Measurements from ENCODE around the gene JHY.
A peak's percentile ranks its signal among the peaks of the same experiment; 100 is the strongest.

JHY gene

DNA sequence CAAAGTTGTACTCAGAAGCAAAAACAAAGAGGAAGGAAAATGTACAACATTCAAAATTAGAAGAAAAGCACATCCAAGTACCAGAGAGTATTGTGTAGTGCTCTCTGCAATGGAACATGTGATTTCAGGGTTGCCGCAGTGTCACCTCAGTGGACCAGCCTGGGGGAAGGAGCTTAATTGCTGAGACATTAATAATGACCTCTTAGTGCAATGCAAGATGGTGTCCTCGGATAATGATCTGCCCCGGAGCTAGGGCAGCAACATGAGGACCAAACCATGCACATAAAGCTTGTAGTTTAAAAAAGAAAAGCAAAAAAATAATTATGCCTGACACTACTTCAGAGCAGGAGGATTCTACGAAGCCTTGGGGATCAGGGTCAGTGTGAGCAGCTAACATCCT, 11.3 kb upstream of the JHY start:
- peak; percentile 66 for FAIRE-seq
- TF ChIP-seq POU2F2 (IDR thresholded peaks at IDR 0.05; ENCODE audit: low read depth, low read length) (no peak), POLR2AphosphoS5 (IDR thresholded peaks at IDR 0.05; ENCODE audit: low read depth, low read length) (no peak), POLR2A (IDR thresholded peaks at IDR 0.05; ENCODE audit: low read depth, low read length) (no peak), SPI1 (IDR thresholded peaks at IDR 0.05; ENCODE audit: low read depth, low read length) (no peak), TAF1 (IDR thresholded peaks at IDR 0.05; ENCODE audit: low read depth, low read length) (no peak), PAX5 (IDR thresholded peaks at IDR 0.05; ENCODE audit: insufficient read depth, low read length, severe bottlenecking) (no peak)
- DNase-seq (ENCODE audit: insufficient read length, low spot score): no peak

DNA sequence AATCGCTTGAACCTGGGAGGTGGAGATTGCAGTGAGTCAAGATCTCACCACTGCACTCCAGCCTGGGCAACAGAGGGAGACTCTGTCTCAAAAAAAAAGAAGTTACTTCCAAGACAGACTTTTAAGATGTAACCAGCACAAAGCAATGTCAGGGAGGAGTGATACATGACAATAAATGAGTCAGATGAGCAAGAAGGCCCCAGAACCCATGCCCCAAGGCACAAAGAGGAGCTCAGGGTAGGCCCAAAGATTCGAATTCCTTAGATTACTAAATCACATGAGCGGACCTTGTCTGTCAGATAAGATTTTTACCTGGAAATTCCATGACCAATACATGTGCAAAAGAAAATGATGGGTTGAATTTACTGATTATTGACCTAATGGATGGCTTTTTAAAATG, 10.5 kb upstream of the JHY start:
- TF ChIP-seq POLR2AphosphoS5 (IDR thresholded peaks at IDR 0.05; ENCODE audit: low read depth, low read length) (no peak), TAF1 (IDR thresholded peaks at IDR 0.05; ENCODE audit: low read depth, low read length) (no peak), POLR2A (IDR thresholded peaks at IDR 0.05; ENCODE audit: low read depth, low read length) (no peak), SPI1 (IDR thresholded peaks at IDR 0.05; ENCODE audit: low read depth, low read length) (no peak), POU2F2 (IDR thresholded peaks at IDR 0.05; ENCODE audit: low read depth, low read length) (no peak), PAX5 (IDR thresholded peaks at IDR 0.05; ENCODE audit: insufficient read depth, low read length, severe bottlenecking) (no peak)
- FAIRE-seq (no peak), DNase-seq (ENCODE audit: insufficient read length, low spot score) (no peak)

DNA sequence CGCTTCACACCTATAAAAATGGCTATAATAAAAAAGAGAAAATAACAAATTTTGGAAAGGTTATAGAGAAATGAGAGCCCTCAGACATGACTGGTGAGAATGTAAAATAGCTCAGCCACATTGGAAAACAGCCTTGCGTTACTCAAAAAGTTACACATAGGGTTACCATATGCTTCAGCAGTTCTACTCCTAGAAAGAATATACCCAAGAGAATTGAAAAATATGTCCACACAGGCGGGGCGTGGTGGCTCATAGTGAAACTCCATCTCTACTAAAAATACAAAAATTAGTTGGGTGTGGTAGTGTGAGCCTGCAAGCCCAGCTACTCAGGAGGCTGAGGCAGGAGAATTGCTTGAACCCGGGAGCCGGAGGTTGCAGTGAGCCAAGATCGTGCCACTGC, 7.6 kb upstream of the JHY start:
- FAIRE-seq (peak; percentile 47), DNase-seq (ENCODE audit: insufficient read length, low spot score) (no peak)
- TF ChIP-seq POU2F2 (IDR thresholded peaks at IDR 0.05; ENCODE audit: low read depth, low read length) (no peak), SPI1 (IDR thresholded peaks at IDR 0.05; ENCODE audit: low read depth, low read length) (no peak), POLR2A (IDR thresholded peaks at IDR 0.05; ENCODE audit: low read depth, low read length) (no peak), POLR2AphosphoS5 (IDR thresholded peaks at IDR 0.05; ENCODE audit: low read depth, low read length) (no peak), PAX5 (IDR thresholded peaks at IDR 0.05; ENCODE audit: insufficient read depth, low read length, severe bottlenecking) (no peak)

DNA sequence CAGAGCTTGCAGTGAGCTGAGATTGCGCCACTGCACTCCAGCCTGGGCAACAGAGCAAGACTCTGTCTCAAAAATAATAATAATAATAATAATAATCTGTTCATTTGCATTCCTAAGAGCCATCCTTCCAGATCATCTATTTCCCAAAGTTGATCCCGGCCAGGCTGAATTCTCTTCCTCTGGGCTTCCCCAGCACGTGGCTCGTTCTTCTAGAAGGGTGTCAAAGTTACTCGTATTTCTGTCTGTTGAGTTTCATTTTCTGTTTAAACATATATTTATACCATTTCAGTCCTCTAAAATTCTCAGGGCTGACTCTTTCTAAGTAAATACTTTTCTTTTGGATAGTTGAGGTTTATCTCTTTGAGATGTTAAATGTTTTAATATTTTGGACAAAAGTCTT, 4.8 kb upstream of the JHY start:
- DNase-seq (ENCODE audit: insufficient read length, low spot score) (no peak), FAIRE-seq (no peak)
- TF ChIP-seq PAX5 (IDR thresholded peaks at IDR 0.05; ENCODE audit: insufficient read depth, low read length, severe bottlenecking) (no peak), TAF1 (IDR thresholded peaks at IDR 0.05; ENCODE audit: low read depth, low read length) (no peak), POU2F2 (IDR thresholded peaks at IDR 0.05; ENCODE audit: low read depth, low read length) (no peak), SPI1 (IDR thresholded peaks at IDR 0.05; ENCODE audit: low read depth, low read length) (no peak), POLR2A (IDR thresholded peaks at IDR 0.05; ENCODE audit: low read depth, low read length) (no peak), POLR2AphosphoS5 (IDR thresholded peaks at IDR 0.05; ENCODE audit: low read depth, low read length) (no peak)

DNA sequence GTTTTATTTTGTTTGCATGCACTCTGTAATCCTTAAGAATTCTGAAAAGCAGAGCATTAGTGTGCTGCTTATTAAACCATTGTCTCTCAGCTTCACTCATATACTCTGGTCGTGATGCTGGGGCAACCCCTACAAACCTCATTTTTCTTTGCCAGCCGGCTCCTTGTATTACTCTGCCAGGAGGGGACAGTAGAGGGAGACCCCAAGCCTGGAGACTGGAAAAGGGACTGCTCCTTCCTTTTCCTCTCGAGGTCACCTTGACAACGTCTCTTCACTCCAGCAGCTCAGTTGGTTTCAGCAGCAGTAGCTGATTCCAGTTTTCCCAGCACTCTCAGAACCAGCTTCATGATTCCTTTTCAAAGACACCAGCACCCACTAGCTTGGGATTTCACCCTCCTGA, 2.8 kb upstream of the JHY start:
- no peak for TF ChIP-seq POLR2A (IDR thresholded peaks at IDR 0.05; ENCODE audit: low read depth, low read length)
- TF ChIP-seq SPI1 (IDR thresholded peaks at IDR 0.05; ENCODE audit: low read depth, low read length): no peak
- TF ChIP-seq POLR2AphosphoS5 (IDR thresholded peaks at IDR 0.05; ENCODE audit: low read depth, low read length): no peak
- TF ChIP-seq POU2F2 (IDR thresholded peaks at IDR 0.05; ENCODE audit: low read depth, low read length): no peak
- TF ChIP-seq PAX5 (IDR thresholded peaks at IDR 0.05; ENCODE audit: insufficient read depth, low read length, severe bottlenecking): no peak
- no peak for TF ChIP-seq TAF1 (IDR thresholded peaks at IDR 0.05; ENCODE audit: low read depth, low read length)
- FAIRE-seq (no peak), DNase-seq (ENCODE audit: insufficient read length, low spot score) (no peak)

DNA sequence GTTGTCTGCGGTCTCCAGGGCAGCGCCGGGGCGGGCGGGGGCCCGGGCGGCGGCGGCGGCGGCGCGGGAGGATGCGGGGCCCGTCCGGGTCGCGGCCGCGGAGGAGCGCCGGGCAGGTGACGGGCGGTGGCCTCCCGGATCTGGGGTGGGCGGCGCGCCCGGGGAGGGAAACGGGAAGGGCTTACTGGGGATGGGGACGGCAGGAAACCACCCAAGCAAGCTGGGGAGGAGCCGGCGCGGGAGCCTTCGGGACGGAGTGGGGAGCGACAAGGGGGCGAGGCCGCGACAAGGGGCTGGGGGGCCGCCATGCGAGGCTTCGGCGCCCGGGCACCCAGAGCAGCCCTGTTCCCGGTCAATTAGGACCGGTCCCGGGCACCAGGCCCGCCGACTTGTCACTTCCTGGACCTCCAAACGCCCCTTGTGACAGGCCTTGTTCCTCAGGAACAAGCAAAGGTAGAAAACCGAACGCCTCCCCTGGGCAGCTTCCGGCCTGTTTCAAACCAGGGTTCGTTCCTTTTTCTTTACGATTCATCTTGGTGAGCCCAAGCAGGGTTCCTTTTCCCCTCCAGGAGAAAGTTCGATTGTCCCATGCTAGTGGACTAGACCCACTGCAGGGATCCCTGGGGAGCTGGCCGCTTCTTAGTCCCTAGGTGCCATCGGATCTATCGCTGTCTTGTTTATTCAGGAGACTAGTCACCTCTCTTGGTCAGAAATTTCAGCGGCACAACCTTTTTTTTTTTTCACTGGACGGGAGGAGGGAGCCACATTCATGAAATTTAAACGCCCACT, 492 bp downstream of the JHY start:
- DNase-seq (ENCODE audit: insufficient read length, low spot score) (peak; percentile 35), FAIRE-seq (peak; percentile 66)
- TF ChIP-seq POLR2AphosphoS5 (IDR thresholded peaks at IDR 0.05; ENCODE audit: low read depth, low read length): no peak
- TF ChIP-seq PAX5 (IDR thresholded peaks at IDR 0.05; ENCODE audit: insufficient read depth, low read length, severe bottlenecking): no peak
- TF ChIP-seq POU2F2 (IDR thresholded peaks at IDR 0.05; ENCODE audit: low read depth, low read length): no peak
- TF ChIP-seq SPI1 (IDR thresholded peaks at IDR 0.05; ENCODE audit: low read depth, low read length): no peak
- TF ChIP-seq TAF1 (IDR thresholded peaks at IDR 0.05; ENCODE audit: low read depth, low read length): peak; percentile 9

DNA sequence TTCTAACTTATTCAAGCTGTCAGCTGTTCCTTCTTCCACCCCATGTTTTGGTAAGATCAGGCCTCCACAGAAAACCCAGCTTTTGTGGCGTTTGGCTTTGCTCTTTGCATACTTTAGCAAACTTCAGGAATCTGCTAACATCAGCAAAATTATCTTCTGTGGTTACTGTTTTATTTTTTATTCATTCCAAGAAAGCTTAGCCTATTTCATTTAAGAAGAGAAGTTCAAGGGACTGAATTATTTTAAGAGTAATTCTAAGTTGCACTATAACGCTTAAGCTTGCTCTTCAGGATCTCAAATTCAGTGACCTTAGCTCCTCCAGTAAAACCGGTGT, 1.1 kb downstream of the JHY start:
- FAIRE-seq (no peak), DNase-seq (ENCODE audit: insufficient read length, low spot score) (no peak)
- TF ChIP-seq POU2F2 (IDR thresholded peaks at IDR 0.05; ENCODE audit: low read depth, low read length): no peak
- no peak for TF ChIP-seq POLR2AphosphoS5 (IDR thresholded peaks at IDR 0.05; ENCODE audit: low read depth, low read length)
- no peak for TF ChIP-seq TAF1 (IDR thresholded peaks at IDR 0.05; ENCODE audit: low read depth, low read length)
- no peak for TF ChIP-seq SPI1 (IDR thresholded peaks at IDR 0.05; ENCODE audit: low read depth, low read length)
- no peak for TF ChIP-seq PAX5 (IDR thresholded peaks at IDR 0.05; ENCODE audit: insufficient read depth, low read length, severe bottlenecking)
- no peak for TF ChIP-seq POLR2A (IDR thresholded peaks at IDR 0.05; ENCODE audit: low read depth, low read length)

DNA sequence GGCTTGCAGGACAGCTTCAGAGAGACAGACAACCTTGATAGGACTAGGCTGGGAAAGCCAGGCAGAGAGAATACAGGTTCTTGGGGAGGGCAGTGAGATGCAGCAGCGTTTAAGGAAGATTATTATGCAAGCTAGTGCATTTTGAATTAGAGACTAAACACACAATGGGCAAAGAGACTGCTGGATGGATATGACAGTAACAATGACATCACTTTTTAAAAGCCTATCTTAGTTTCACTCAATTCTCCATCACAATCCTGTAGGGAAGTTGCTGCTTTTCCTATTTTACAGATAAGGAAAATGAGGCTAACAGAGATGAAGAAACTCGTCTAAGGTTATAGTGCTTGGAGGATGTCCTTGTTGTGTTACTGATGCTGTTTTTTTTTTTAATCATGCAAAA, 5.6 kb downstream of the JHY start:
- FAIRE-seq (no peak), DNase-seq (ENCODE audit: insufficient read length, low spot score) (no peak)
- TF ChIP-seq TAF1 (IDR thresholded peaks at IDR 0.05; ENCODE audit: low read depth, low read length) (no peak), PAX5 (IDR thresholded peaks at IDR 0.05; ENCODE audit: insufficient read depth, low read length, severe bottlenecking) (no peak), POU2F2 (IDR thresholded peaks at IDR 0.05; ENCODE audit: low read depth, low read length) (no peak), POLR2AphosphoS5 (IDR thresholded peaks at IDR 0.05; ENCODE audit: low read depth, low read length) (no peak), SPI1 (IDR thresholded peaks at IDR 0.05; ENCODE audit: low read depth, low read length) (no peak), POLR2A (IDR thresholded peaks at IDR 0.05; ENCODE audit: low read depth, low read length) (no peak)

DNA sequence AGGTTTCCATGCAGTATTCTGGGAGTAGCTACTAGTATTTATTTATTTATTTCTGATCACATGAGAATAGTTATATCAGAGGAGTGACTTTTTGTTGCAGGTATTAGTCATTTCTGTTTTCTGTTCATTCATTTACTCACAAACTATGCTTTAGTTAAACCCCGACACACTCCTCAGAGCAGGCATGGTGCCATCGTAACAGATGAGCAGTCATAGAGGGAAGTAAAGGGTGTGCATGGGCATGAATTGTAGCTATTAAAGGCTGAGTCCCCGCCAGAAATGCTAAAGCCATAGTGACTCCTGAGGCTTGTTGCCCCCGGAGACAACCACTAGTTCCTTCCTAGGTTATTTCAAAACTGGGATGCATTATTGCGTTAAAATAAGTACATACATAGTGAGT, 10.6 kb downstream of the JHY start:
- DNase-seq (ENCODE audit: insufficient read length, low spot score): no peak
- TF ChIP-seq TAF1 (IDR thresholded peaks at IDR 0.05; ENCODE audit: low read depth, low read length): no peak
- TF ChIP-seq POU2F2 (IDR thresholded peaks at IDR 0.05; ENCODE audit: low read depth, low read length): no peak
- no peak for TF ChIP-seq SPI1 (IDR thresholded peaks at IDR 0.05; ENCODE audit: low read depth, low read length)
- no peak for TF ChIP-seq PAX5 (IDR thresholded peaks at IDR 0.05; ENCODE audit: insufficient read depth, low read length, severe bottlenecking)
- no peak for TF ChIP-seq POLR2AphosphoS5 (IDR thresholded peaks at IDR 0.05; ENCODE audit: low read depth, low read length)
- TF ChIP-seq POLR2A (IDR thresholded peaks at IDR 0.05; ENCODE audit: low read depth, low read length): no peak
- FAIRE-seq: peak; percentile 5

Measured in GM12891 (cell line).